Thyroid gland (tissue), 4 donors: ENCODE measurements around the gene CREBBP. TPM values are rescaled to one million over a fixed set of nuclear protein-coding genes. Genes with fewer than 3 reads are reported as not detected.

Experiments used
- DNase-seq, 2 donors: peaks; one replicate each; pipeline ENCODE4 v3.0.0-alpha.2; 2019
- H3K27ac ChIP-seq, 3 donors: fragments of 200-600 bp; sonication (generic); 1 replicate in 2 of 3; 2 replicates in 1 of 3; pipeline ENCODE4 v1.5.1; 2016 to 2019; ENCODE audit warnings: mild to moderate bottlenecking in 1 of 3, moderate library complexity in 1 of 3
- H3K27me3 ChIP-seq: fragments of 200-600 bp; sonication (generic); one replicate; pipeline ENCODE4 v1.5.1; 2019
- H3K36me3 ChIP-seq, 2 donors: fragments of 200-600 bp; sonication (generic); one replicate each; pipeline ENCODE4 v1.5.1; 2016 to 2019
- H3K4me1 ChIP-seq, 2 donors: fragments of 200-600 bp; sonication (generic); one replicate each; pipeline ENCODE4 v1.5.1; 2017 to 2019
- H3K4me3 ChIP-seq, 3 donors: fragments of 200-600 bp; sonication (generic); replicated peaks in 1 of 3; 1 replicate in 2 of 3; 2 replicates in 1 of 3; pipeline ENCODE4 v1.5.1; 2016; ENCODE audit warnings: mild to moderate bottlenecking in 1 of 3
- H3K9me3 ChIP-seq: fragments of 200-600 bp; sonication (generic); one replicate; pipeline ENCODE4 v1.5.1; 2017
- POLR2A ChIP-seq, 2 donors: fragments of 450-650 bp; IDR thresholded peaks; one replicate each; pipeline ENCODE4 v1.6.1; 2017; ENCODE audit warnings: antibody characterized with exemption in 2 of 2, mild to moderate bottlenecking in 2 of 2, moderate library complexity in 1 of 2
- WGBS, 2 donors: methylation state at CpG; one replicate each; pipeline ENCODE4 v1.1.5; 2017; 5-methylcytosine and 5-hydroxymethylcytosine counted together
- intact Hi-C: fragments of 100-400 bp; cut with DNase I; formaldehyde crosslinking; loops from one replicate; pipeline ENCODE4 v1.15.1; 2023
- total RNA-seq, 4 donors: library from RNA; depleted of rRNA; stranded (reverse); fragments of >200 nt; gene quantifications; one replicate each; pipeline ENCODE4 v1.2.3, GENCODE V29; 2016
- TF ChIP-seq, protein P1 (sequence below), 6 experiments: fragments of 200-600 bp in 3 of 6; fragments of 450-650 bp in 3 of 6; sonication (generic) in 3 of 6; IDR thresholded peaks; one replicate each; pipeline ENCODE4 v1.5.1; 2016 to 2019; ENCODE audit warnings: antibody characterized with exemption in 6 of 6, mild to moderate bottlenecking in 2 of 6, inconsistent platforms in 1 of 6, moderate library complexity in 1 of 6

Gene CREBBP
- total RNA-seq, 4 donors from 2014 or later, result 52.5 to 157 (median 75.9) TPM

DNA sequence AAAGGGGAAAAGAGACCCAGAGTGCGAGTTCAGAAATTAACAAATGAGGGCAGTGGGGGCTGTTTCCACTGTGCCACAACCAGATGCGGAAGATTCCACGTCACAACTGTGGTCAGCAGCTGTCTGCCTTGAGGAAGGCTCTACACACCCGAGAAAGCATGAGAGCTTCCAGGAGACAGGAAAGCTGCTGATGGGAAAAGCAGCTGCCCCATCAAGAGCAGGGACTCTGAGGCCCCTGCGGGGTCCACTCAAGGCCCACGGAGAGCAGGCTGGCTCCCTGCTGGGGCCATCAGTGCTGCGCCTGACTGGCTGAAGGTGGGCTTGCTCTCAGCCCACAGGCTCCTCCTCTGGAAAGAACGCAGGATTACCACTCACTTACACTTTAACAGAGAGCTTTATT is 148.3 kb downstream of the CREBBP start:
- H3K9me3 ChIP-seq, result no peaks in the 10 kb centered on the region
- TF ChIP-seq, protein P1, sequence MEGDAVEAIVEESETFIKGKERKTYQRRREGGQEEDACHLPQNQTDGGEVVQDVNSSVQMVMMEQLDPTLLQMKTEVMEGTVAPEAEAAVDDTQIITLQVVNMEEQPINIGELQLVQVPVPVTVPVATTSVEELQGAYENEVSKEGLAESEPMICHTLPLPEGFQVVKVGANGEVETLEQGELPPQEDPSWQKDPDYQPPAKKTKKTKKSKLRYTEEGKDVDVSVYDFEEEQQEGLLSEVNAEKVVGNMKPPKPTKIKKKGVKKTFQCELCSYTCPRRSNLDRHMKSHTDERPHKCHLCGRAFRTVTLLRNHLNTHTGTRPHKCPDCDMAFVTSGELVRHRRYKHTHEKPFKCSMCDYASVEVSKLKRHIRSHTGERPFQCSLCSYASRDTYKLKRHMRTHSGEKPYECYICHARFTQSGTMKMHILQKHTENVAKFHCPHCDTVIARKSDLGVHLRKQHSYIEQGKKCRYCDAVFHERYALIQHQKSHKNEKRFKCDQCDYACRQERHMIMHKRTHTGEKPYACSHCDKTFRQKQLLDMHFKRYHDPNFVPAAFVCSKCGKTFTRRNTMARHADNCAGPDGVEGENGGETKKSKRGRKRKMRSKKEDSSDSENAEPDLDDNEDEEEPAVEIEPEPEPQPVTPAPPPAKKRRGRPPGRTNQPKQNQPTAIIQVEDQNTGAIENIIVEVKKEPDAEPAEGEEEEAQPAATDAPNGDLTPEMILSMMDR (IDR thresholded peaks at IDR 0.05), result no peak
- TF ChIP-seq POLR2A (IDR thresholded peaks at IDR 0.05), result no peak
- H3K36me3 ChIP-seq, result peaks cover 84 to 87% of the 10 kb centered on the region in 2 donors
- WGBS, 2 donors, result 79 to 84% methylated on average over 8 of the region's 8 CpGs
- H3K4me3 ChIP-seq, result no peak overlapping the region
- H3K27me3 ChIP-seq, result no peaks in the 10 kb centered on the region
- no peak for DNase-seq
- intact Hi-C loops, result no loop called here
- H3K4me1 ChIP-seq, result no peaks in the 10 kb centered on the region
- no peak overlapping the region for H3K27ac ChIP-seq

DNA sequence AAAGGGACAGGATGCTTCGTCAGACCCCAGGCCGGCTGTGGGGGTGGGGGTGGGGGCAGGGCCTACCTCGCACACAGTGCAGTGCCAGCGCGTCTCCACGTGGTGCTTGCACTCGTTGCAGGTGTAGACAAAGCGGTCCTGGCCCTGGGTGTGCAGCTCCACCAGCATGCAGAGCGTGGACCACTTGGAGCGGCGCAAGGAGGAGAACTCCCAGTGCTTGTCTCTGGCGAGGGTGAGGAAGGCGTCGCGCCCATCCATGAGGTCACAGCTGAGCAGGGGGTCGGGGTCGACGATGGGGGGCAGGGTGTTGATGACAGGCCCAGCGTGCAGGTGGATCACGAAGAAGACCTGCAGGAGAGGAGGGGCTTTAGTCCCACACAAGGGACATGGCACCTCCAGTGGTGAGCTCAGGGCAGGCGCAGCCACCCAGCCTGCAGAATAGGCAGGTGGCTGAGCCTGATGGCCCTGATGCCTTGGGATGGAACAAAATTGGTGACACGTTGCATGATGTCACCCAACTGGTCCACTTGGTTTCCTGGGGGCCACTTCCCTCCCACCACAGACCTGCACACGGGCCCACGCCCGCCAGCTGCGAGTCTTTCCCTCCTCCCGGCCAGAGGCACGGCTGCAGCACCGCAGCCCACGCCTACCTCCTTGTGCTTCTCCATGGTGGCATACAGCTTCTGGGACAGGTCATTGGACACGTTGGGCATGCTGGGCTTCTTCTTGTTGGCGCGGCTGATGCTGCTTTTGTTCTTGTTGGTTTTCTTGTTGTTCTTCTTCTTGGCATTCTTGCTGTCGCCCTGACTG is 149.2 kb downstream of the CREBBP start:
- H3K4me1 ChIP-seq, result no peaks in the 10 kb centered on the region
- TF ChIP-seq POLR2A (IDR thresholded peaks at IDR 0.05), result no peak
- TF ChIP-seq, protein P1 (IDR thresholded peaks at IDR 0.05), result no peak
- no peak for DNase-seq
- 93 to 95% methylated on average over 26 to 28 of the region's 34 CpGs for WGBS, 2 donors
- no peak overlapping the region for H3K4me3 ChIP-seq
- intact Hi-C loops, result no loop called here
- no peak overlapping the region for H3K27ac ChIP-seq
- no peaks in the 10 kb centered on the region for H3K27me3 ChIP-seq
- H3K9me3 ChIP-seq, result no peaks in the 10 kb centered on the region
- H3K36me3 ChIP-seq, result peaks cover 81 to 86% of the 10 kb centered on the region in 2 donors

DNA sequence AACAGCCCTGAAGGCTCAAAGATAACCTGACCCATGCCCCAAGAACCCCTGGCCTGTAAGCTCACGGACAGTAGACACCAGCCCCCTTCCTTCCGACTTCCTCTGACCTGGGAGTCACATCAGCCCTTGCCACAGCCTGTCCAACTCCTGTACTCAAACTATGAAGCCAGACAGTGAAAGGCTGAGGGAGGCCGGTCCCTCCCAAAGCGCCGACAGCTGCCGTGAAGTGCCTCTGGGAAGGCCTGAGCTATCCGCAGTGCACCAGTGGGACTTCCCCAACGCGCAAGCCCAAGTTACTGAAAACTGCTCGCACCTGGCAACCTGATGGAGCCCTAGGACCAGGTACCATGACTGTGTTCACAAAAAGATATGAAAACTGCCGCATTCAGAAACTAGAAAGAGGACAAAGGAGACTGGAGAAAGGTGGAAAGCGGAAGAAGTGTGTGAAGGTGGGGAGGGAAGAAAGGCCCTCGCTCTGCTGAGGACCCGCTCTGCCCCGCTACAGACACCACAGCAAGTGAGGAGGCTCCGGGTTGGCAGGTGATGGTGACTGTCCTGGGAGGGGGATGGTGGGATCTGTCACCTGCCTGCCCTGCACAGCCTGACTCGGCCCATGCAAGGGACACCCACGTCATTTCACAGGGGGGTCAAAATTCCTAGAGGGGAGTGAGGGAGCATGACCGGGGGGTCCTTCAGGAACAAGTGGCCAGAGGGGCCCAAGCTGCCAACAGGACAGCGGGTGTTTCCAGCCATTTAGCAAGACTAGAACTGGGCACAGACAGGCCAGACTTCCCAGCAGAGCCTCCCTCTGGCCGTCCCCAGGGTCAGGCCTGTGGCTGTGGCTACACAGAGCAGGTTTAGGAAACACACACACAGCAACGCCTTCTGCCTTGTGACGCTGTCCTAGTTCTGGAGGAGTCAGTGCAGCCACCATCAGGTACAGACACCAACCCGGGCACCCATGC is 150.1 kb downstream of the CREBBP start:
- TF ChIP-seq POLR2A (IDR thresholded peaks at IDR 0.05), result no peak
- TF ChIP-seq, protein P1 (IDR thresholded peaks at IDR 0.05), result no peak
- H3K9me3 ChIP-seq, result no peaks in the 10 kb centered on the region
- peaks cover 72 to 77% of the 10 kb centered on the region in 2 donors for H3K36me3 ChIP-seq
- no peaks in the 10 kb centered on the region for H3K27me3 ChIP-seq
- WGBS, 2 donors, result 88 to 93% methylated on average over 22 to 23 of the region's 24 CpGs
- H3K4me1 ChIP-seq, result no peaks in the 10 kb centered on the region
- no peak overlapping the region for H3K27ac ChIP-seq
- DNase-seq, result no peak
- intact Hi-C loops, result no loop called here
- H3K4me3 ChIP-seq, result no peak overlapping the region

DNA sequence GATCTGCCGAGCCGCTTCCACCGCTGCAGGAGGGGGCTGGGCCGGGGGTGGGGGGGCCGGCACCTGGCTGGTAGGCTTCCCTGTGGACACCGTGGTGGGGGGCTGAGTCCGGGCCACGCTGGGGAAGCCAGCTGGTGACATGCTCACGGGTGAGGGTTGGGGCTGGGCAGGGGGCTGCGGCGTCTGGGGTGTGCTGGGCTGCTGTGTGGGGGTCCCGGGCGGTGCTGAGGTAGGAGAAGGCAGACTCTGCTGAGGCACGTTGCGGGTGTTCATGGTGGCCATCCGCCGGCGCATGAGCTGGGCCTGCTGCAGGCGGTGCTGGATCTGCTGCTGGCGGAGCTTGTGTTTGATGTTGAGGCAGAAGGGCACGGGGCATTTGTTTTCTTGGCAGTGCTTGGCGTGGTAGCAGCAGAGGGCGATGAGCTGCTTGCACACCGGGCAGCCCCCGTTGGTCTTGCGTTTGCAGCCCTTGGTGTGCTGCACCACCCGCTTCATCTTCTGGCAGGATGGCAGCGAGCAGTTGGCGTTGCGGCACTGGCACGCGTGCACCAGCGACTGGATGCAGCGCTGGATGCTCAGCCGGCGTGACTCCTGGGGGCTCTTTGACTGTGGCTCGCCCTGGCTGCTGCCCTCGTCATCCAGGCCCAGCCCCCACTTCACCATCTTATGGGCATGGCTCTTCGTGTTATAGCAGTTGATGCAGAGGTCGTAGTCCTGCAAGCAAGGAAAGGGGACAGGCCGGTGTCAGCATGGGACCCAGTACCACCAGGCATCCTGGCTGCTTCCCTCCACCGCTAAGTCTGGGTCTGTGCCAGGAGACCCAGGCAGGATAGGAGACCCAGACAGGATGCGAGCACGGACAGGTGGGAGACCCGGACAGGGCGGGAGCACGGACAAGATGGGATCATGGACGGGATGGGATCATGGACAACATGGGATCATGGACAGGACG is 151.1 kb downstream of the CREBBP start:
- 91 to 93% methylated on average over 23 to 40 of the region's 49 CpGs for WGBS, 2 donors
- Histone ChIP-seq H3K27ac (no peak overlapping the region), H3K4me1 (no peaks in the 10 kb centered on the region), H3K36me3 (peaks cover 62 to 67% of the 10 kb centered on the region in 2 donors), H3K9me3 (no peaks in the 10 kb centered on the region), H3K27me3 (no peaks in the 10 kb centered on the region), H3K4me3 (no peak overlapping the region)
- intact Hi-C loops, result no loop called here
- DNase-seq, result no peak
- TF ChIP-seq POLR2A (IDR thresholded peaks at IDR 0.05), result no peak
